AG09319 (cell line): ENCODE data around the gene RBMS3.

ENCODE experiments used
- DNase-seq: peaks from one replicate; pipeline ENCODE4 v3.0.0-alpha.2; 2010; ENCODE audit warnings: low read depth; ENCODE audit errors: extremely low read depth
- TF ChIP-seq, protein P1 (sequence below): IDR thresholded peaks from 2 replicates; pipeline ENCODE4 v1.5.1; 2011; ENCODE audit warnings: low read depth, mild to moderate bottlenecking, inconsistent platforms, low read length, moderate library complexity

Gene RBMS3

GRCh38 chr3:29597376-29598008 lies 316.6 kb downstream of the RBMS3 start:
- DNase-seq = no peak
- TF ChIP-seq, protein P1, sequence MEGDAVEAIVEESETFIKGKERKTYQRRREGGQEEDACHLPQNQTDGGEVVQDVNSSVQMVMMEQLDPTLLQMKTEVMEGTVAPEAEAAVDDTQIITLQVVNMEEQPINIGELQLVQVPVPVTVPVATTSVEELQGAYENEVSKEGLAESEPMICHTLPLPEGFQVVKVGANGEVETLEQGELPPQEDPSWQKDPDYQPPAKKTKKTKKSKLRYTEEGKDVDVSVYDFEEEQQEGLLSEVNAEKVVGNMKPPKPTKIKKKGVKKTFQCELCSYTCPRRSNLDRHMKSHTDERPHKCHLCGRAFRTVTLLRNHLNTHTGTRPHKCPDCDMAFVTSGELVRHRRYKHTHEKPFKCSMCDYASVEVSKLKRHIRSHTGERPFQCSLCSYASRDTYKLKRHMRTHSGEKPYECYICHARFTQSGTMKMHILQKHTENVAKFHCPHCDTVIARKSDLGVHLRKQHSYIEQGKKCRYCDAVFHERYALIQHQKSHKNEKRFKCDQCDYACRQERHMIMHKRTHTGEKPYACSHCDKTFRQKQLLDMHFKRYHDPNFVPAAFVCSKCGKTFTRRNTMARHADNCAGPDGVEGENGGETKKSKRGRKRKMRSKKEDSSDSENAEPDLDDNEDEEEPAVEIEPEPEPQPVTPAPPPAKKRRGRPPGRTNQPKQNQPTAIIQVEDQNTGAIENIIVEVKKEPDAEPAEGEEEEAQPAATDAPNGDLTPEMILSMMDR = no peak

GRCh38 chr3:29601861-29602585 lies 321.2 kb downstream of the RBMS3 start:
- TF ChIP-seq, protein P1 = no peak
- DNase-seq = no peak

GRCh38 chr3:29605845-29606244 lies 325.0 kb downstream of the RBMS3 start:
- no peak for DNase-seq
- TF ChIP-seq, protein P1 = no peak

DNA sequence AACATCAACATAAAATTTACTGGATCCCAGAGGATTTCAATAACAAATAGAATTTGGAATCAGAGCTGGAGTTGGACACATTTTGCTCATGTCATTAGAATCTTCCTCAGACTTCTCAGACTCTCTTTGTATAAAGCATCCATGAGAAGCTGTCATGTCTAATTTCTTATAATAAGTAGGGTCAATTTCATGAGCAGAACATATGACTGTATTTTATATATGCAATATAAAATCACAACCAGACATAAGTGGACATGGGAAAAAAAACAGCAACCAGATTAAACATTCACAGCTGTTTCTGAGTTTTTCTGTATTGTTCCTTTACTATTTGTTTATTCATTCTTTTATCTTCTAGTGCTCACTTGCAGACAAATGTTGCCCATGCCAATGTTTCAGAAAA lies 325.5 kb downstream of the RBMS3 start:
- TF ChIP-seq, protein P1 = no peak
- DNase-seq = no peak

GRCh38 chr3:29608414-29609327 lies 327.8 kb downstream of the RBMS3 start:
- DNase-seq = no peak
- TF ChIP-seq, protein P1 = no peak

- no peak for DNase-seq
- TF ChIP-seq, protein P1 = no peak
Measured at GRCh38 chr3:29609328-29609811, 328.5 kb downstream of the RBMS3 start.
